ENCODE data around the gene TNC. TPM values are rescaled to one million over a fixed set of nuclear protein-coding genes. Genes with fewer than 3 reads are reported as not detected.

The TNC gene
- polyA plus RNA-seq, 1 of the 3 experiments (the other 2 are of a cell fraction) = 805 TPM

DNA sequence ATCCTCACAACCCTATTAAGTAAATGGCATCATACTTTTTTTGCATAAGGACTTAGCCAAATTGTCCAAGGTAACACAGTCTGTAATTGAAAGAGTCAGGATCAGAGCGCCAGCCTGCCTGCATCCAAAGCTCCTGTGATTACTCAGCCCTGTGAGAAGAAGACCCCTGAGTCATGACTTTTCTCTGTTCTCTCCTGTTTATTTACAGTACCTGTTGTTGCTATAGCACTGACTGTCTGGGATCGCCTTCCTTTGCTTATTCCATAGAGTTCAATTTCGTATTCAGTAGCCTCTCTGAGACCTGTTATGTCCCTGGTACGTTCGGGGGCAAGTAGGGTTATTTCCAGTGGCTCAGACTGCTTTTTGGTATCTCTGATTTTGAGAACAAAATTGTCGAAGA lies 71.8 kb downstream of the TNC start:
- no peak for DNase-seq
- CTCF ChIA-PET = interaction anchor here (1.5 kb wide), 1 partner anchor 61 kb away, joined by 3 read pairs; no protein-coding TSS in a partner anchor
- WGBS (ENCODE audit: low lambda C conversion rate) = 97% methylated on average over 6 of the region's 6 CpGs

More for the DNA sequence above, 71.8 kb downstream of the TNC start:
- Histone ChIP-seq H3K9me2 (no peaks in the 10 kb centered on the region), H3K9me3 (no peaks in the 10 kb centered on the region), H3K4me2 (no peak overlapping the region), H3K79me2 (ENCODE audit: insufficient read depth) (0 out of 2 replicates have a peak, but pooled peaks cover 5% of the 10 kb centered on the region), H3K36me3 (replicated peaks in 1 of 2; ENCODE audit: control insufficient read depth in 1 of 2, insufficient read depth in 2 of 2, low read length in 1 of 2) (peaks cover 88 to 94% of the 10 kb centered on the region in 2 experiments), H4K20me1 (ENCODE audit: insufficient read depth) (no peaks in the 10 kb centered on the region), H3K4me3 (ENCODE audit: low read depth in 2 of 2, low read length in 1 of 2) (no peak overlapping the region), H3K27me3 (ENCODE audit: insufficient read depth) (no peaks in the 10 kb centered on the region), H3K4me1 (ENCODE audit: control insufficient read depth in 1 of 2, insufficient read depth in 2 of 2, low read depth in 1 of 2, low read length in 1 of 2) (no peaks in the 10 kb centered on the region), H3K9ac (no peak overlapping the region), H3F3A (replicated peaks; ENCODE audit: insufficient read depth) (peaks cover 39% of the 10 kb centered on the region), H3K27ac (ENCODE audit: low read depth in 2 of 2, low read length in 1 of 2) (no peak overlapping the region), H2AFZ (ENCODE audit: low read depth) (no peak overlapping the region)
- no peak for TF ChIP-seq SIN3A (IDR thresholded peaks at IDR 0.05; ENCODE audit: borderline replicate concordance, low read depth, low read length)
- TF ChIP-seq, protein P1, sequence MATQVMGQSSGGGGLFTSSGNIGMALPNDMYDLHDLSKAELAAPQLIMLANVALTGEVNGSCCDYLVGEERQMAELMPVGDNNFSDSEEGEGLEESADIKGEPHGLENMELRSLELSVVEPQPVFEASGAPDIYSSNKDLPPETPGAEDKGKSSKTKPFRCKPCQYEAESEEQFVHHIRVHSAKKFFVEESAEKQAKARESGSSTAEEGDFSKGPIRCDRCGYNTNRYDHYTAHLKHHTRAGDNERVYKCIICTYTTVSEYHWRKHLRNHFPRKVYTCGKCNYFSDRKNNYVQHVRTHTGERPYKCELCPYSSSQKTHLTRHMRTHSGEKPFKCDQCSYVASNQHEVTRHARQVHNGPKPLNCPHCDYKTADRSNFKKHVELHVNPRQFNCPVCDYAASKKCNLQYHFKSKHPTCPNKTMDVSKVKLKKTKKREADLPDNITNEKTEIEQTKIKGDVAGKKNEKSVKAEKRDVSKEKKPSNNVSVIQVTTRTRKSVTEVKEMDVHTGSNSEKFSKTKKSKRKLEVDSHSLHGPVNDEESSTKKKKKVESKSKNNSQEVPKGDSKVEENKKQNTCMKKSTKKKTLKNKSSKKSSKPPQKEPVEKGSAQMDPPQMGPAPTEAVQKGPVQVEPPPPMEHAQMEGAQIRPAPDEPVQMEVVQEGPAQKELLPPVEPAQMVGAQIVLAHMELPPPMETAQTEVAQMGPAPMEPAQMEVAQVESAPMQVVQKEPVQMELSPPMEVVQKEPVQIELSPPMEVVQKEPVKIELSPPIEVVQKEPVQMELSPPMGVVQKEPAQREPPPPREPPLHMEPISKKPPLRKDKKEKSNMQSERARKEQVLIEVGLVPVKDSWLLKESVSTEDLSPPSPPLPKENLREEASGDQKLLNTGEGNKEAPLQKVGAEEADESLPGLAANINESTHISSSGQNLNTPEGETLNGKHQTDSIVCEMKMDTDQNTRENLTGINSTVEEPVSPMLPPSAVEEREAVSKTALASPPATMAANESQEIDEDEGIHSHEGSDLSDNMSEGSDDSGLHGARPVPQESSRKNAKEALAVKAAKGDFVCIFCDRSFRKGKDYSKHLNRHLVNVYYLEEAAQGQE (IDR thresholded peaks at IDR 0.05; ENCODE audit: low read depth, low read length) = no peak
- TF ChIP-seq PBX3 (IDR thresholded peaks at IDR 0.05) = no peak
- TF ChIP-seq, protein P2, sequence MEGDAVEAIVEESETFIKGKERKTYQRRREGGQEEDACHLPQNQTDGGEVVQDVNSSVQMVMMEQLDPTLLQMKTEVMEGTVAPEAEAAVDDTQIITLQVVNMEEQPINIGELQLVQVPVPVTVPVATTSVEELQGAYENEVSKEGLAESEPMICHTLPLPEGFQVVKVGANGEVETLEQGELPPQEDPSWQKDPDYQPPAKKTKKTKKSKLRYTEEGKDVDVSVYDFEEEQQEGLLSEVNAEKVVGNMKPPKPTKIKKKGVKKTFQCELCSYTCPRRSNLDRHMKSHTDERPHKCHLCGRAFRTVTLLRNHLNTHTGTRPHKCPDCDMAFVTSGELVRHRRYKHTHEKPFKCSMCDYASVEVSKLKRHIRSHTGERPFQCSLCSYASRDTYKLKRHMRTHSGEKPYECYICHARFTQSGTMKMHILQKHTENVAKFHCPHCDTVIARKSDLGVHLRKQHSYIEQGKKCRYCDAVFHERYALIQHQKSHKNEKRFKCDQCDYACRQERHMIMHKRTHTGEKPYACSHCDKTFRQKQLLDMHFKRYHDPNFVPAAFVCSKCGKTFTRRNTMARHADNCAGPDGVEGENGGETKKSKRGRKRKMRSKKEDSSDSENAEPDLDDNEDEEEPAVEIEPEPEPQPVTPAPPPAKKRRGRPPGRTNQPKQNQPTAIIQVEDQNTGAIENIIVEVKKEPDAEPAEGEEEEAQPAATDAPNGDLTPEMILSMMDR (IDR thresholded peaks at IDR 0.05) = no peak
- TF ChIP-seq TAF1 (IDR thresholded peaks at IDR 0.05; ENCODE audit: borderline replicate concordance, low read depth, low read length) = no peak
- no peak for TF ChIP-seq JUND (IDR thresholded peaks at IDR 0.05)
- TF ChIP-seq GATA2 (CRISPR knock-in tag; IDR thresholded peaks at IDR 0.05) = no peak
- no peak for TF ChIP-seq EZH2phosphoT487 (IDR thresholded peaks at IDR 0.05; ENCODE audit: borderline replicate concordance, low read depth)
- POLR2A ChIA-PET = no interaction called here

Measured in SK-N-SH (cell line).